ENCODE measurements around the gene TTC16.

TTC16 gene

GRCh38 chr9:127763918-127764384, 48.1 kb downstream of the TTC16 start:
- POLR2A ChIA-PET = interaction anchor here (1.5 to 2.7 kb wide), 2 partner anchors 19 to 21 kb away, joined by 6 to 11 read pairs; partner anchors contain the start of gene CDK9
- peaks cover 7 to 64% (median 29%) of the 10 kb centered on the region in 4 experiments for H3K36me3 ChIP-seq (ENCODE audit: control insufficient read depth in 4 of 4, insufficient read depth in 4 of 4, low read length in 3 of 4)
- H3K27me3 ChIP-seq (replicated peaks in 2 of 5; ENCODE audit: control insufficient read depth in 4 of 5, insufficient read depth in 5 of 5, low read length in 4 of 5) = no peaks in the 10 kb centered on the region
- no peak overlapping the region for H3K27ac ChIP-seq (ENCODE audit: insufficient read depth in 1 of 2, low read depth in 1 of 2, low read length in 2 of 2, poor library complexity in 1 of 2, severe bottlenecking in 2 of 2)
- H3K4me3 ChIP-seq (ENCODE audit: control insufficient read depth in 1 of 7, extremely low read depth in 1 of 7, insufficient read depth in 4 of 7, low read depth in 2 of 7, low read length in 6 of 7) = no peak overlapping the region
- 62% methylated on average over 7 of the region's 7 CpGs for WGBS (ENCODE audit: insufficient coverage)
- peak in 2 of 3 donors; percentile 41 to 53 for DNase-seq
- CTCF ChIA-PET = interaction anchor here (0.7 to 14.0 kb wide), 14 partner anchors 9 to 158 kb away, joined by 3 to 244 read pairs (median 5); partner anchors contain the start of genes CDK9 and SH2D3C
- no peaks in the 10 kb centered on the region for H3K9me3 ChIP-seq (ENCODE audit: control extremely low read depth in 1 of 5, control insufficient read depth in 4 of 5, insufficient read depth in 2 of 5, low read depth in 1 of 5, low read length in 4 of 5)
- peaks cover 2 to 52% (median 51%) of the 10 kb centered on the region in 4 experiments for H3K4me1 ChIP-seq (ENCODE audit: control extremely low read depth in 1 of 4, control insufficient read depth in 4 of 4, insufficient read depth in 4 of 4, low read length in 3 of 4)

GRCh38 chr9:127765418-127765817, 49.5 kb downstream of the TTC16 start:
- 100% methylated on average over 1 of the region's 1 CpG for WGBS (ENCODE audit: insufficient coverage)
- peaks cover 7 to 64% (median 22%) of the 10 kb centered on the region in 4 experiments for H3K36me3 ChIP-seq (ENCODE audit: control insufficient read depth in 4 of 4, insufficient read depth in 4 of 4, low read length in 3 of 4)
- H3K9me3 ChIP-seq (ENCODE audit: control extremely low read depth in 1 of 5, control insufficient read depth in 4 of 5, insufficient read depth in 2 of 5, low read depth in 1 of 5, low read length in 4 of 5) = no peaks in the 10 kb centered on the region
- no peak for DNase-seq
- POLR2A ChIA-PET = interaction anchor here (1.3 kb wide), 1 partner anchor 17 kb away, joined by 4 read pairs; no protein-coding TSS in a partner anchor
- no peak overlapping the region for H3K27ac ChIP-seq (ENCODE audit: insufficient read depth in 1 of 2, low read depth in 1 of 2, low read length in 2 of 2, poor library complexity in 1 of 2, severe bottlenecking in 2 of 2)
- H3K4me1 ChIP-seq (ENCODE audit: control extremely low read depth in 1 of 4, control insufficient read depth in 4 of 4, insufficient read depth in 4 of 4, low read length in 3 of 4) = peaks cover 4 to 66% (median 65%) of the 10 kb centered on the region in 4 experiments
- CTCF ChIA-PET = interaction anchor here (0.8 to 14.0 kb wide), 11 partner anchors 10 to 156 kb away, joined by 3 to 244 read pairs (median 8); partner anchors contain the start of genes CDK9, SH2D3C and TOR2A
- H3K27me3 ChIP-seq (replicated peaks in 2 of 5; ENCODE audit: control insufficient read depth in 4 of 5, insufficient read depth in 5 of 5, low read length in 4 of 5) = no peaks in the 10 kb centered on the region
- no peak overlapping the region for H3K4me3 ChIP-seq (ENCODE audit: control insufficient read depth in 1 of 7, extremely low read depth in 1 of 7, insufficient read depth in 4 of 7, low read depth in 2 of 7, low read length in 6 of 7)

- Histone ChIP-seq H3K27me3 (replicated peaks in 2 of 5; ENCODE audit: control insufficient read depth in 4 of 5, insufficient read depth in 5 of 5, low read length in 4 of 5) (no peaks in the 10 kb centered on the region), H3K27ac (ENCODE audit: insufficient read depth in 1 of 2, low read depth in 1 of 2, low read length in 2 of 2, poor library complexity in 1 of 2, severe bottlenecking in 2 of 2) (peak overlapping the region in 1 of 2 experiments; percentile 57), H3K4me1 (ENCODE audit: control extremely low read depth in 1 of 4, control insufficient read depth in 4 of 4, insufficient read depth in 4 of 4, low read length in 3 of 4) (peaks cover 6 to 72% (median 68%) of the 10 kb centered on the region in 4 experiments), H3K9me3 (ENCODE audit: control extremely low read depth in 1 of 5, control insufficient read depth in 4 of 5, insufficient read depth in 2 of 5, low read depth in 1 of 5, low read length in 4 of 5) (no peaks in the 10 kb centered on the region), H3K36me3 (ENCODE audit: control insufficient read depth in 4 of 4, insufficient read depth in 4 of 4, low read length in 3 of 4) (peaks cover 3 to 57% (median 18%) of the 10 kb centered on the region in 4 experiments), H3K4me3 (ENCODE audit: control insufficient read depth in 1 of 7, extremely low read depth in 1 of 7, insufficient read depth in 4 of 7, low read depth in 2 of 7, low read length in 6 of 7) (peak overlapping the region in 2 of 7 experiments; percentile 16 to 45)
- ChIA-PET POLR2A (no interaction called here), CTCF (interaction anchor here (1.0 to 14.0 kb wide), 12 partner anchors 8 to 154 kb away, joined by 3 to 244 read pairs (median 4); partner anchors contain the start of genes CDK9, SH2D3C and TOR2A)
- 0% methylated on average over 1 of the region's 3 CpGs for WGBS (ENCODE audit: insufficient coverage)
- no peak for DNase-seq
Measured at GRCh38 chr9:127767410-127767809, 51.5 kb downstream of the TTC16 start.

- Histone ChIP-seq H3K27me3 (replicated peaks in 2 of 5; ENCODE audit: control insufficient read depth in 4 of 5, insufficient read depth in 5 of 5, low read length in 4 of 5) (no peaks in the 10 kb centered on the region), H3K36me3 (ENCODE audit: control insufficient read depth in 4 of 4, insufficient read depth in 4 of 4, low read length in 3 of 4) (peaks cover 3 to 60% (median 21%) of the 10 kb centered on the region in 4 experiments), H3K4me1 (ENCODE audit: control extremely low read depth in 1 of 4, control insufficient read depth in 4 of 4, insufficient read depth in 4 of 4, low read length in 3 of 4) (peaks cover 6 to 67% (median 63%) of the 10 kb centered on the region in 4 experiments), H3K4me3 (ENCODE audit: control insufficient read depth in 1 of 7, extremely low read depth in 1 of 7, insufficient read depth in 4 of 7, low read depth in 2 of 7, low read length in 6 of 7) (peak overlapping the region in 2 of 7 experiments; percentile 16 to 45), H3K27ac (ENCODE audit: insufficient read depth in 1 of 2, low read depth in 1 of 2, low read length in 2 of 2, poor library complexity in 1 of 2, severe bottlenecking in 2 of 2) (peak overlapping the region; percentile 25 to 57), H3K9me3 (ENCODE audit: control extremely low read depth in 1 of 5, control insufficient read depth in 4 of 5, insufficient read depth in 2 of 5, low read depth in 1 of 5, low read length in 4 of 5) (no peaks in the 10 kb centered on the region)
- ChIA-PET CTCF (interaction anchor here (0.7 to 14.0 kb wide), 9 partner anchors 8 to 105 kb away, joined by 3 to 244 read pairs (median 3); partner anchors contain the start of genes CDK9, SH2D3C and TOR2A), POLR2A (no interaction called here)
- DNase-seq = no peak
- 83% methylated on average over 8 of the region's 13 CpGs for WGBS (ENCODE audit: insufficient coverage)
Measured at GRCh38 chr9:127767909-127768331, 52.0 kb downstream of the TTC16 start.

- Histone ChIP-seq H3K4me1 (ENCODE audit: control extremely low read depth in 1 of 4, control insufficient read depth in 4 of 4, insufficient read depth in 4 of 4, low read length in 3 of 4) (peaks cover 6 to 62% (median 61%) of the 10 kb centered on the region in 4 experiments), H3K9me3 (ENCODE audit: control extremely low read depth in 1 of 5, control insufficient read depth in 4 of 5, insufficient read depth in 2 of 5, low read depth in 1 of 5, low read length in 4 of 5) (no peaks in the 10 kb centered on the region), H3K4me3 (ENCODE audit: control insufficient read depth in 1 of 7, extremely low read depth in 1 of 7, insufficient read depth in 4 of 7, low read depth in 2 of 7, low read length in 6 of 7) (peak overlapping the region in 2 of 7 experiments; percentile 11 to 16), H3K27ac (ENCODE audit: insufficient read depth in 1 of 2, low read depth in 1 of 2, low read length in 2 of 2, poor library complexity in 1 of 2, severe bottlenecking in 2 of 2) (peak overlapping the region; percentile 25 to 57), H3K36me3 (ENCODE audit: control insufficient read depth in 4 of 4, insufficient read depth in 4 of 4, low read length in 3 of 4) (peaks cover 3 to 60% (median 24%) of the 10 kb centered on the region in 4 experiments), H3K27me3 (replicated peaks in 2 of 5; ENCODE audit: control insufficient read depth in 4 of 5, insufficient read depth in 5 of 5, low read length in 4 of 5) (no peaks in the 10 kb centered on the region)
- peak in 2 of 3 donors; percentile 34 to 38 for DNase-seq
- WGBS (ENCODE audit: insufficient coverage) = 70% methylated on average over 6 of the region's 8 CpGs
- ChIA-PET CTCF (interaction anchor here (1.2 to 14.0 kb wide), 5 partner anchors 9 to 107 kb away, joined by 4 to 244 read pairs (median 12); partner anchors contain the start of genes CDK9, SH2D3C and TOR2A), POLR2A (no interaction called here)
Measured at GRCh38 chr9:127768698-127769097, 52.8 kb downstream of the TTC16 start.

GRCh38 chr9:127769101-127769500, 53.2 kb downstream of the TTC16 start:
- ChIA-PET POLR2A (interaction anchor here (0.7 to 3.6 kb wide), 3 partner anchors 11 to 148 kb away, joined by 3 to 40 read pairs (median 13); partner anchors contain the start of gene SH2D3C), CTCF (interaction anchor here (1.2 to 14.0 kb wide), 6 partner anchors 10 to 151 kb away, joined by 4 to 244 read pairs (median 11); partner anchors contain the start of genes CDK9, SH2D3C and TOR2A)
- Histone ChIP-seq H3K27ac (ENCODE audit: insufficient read depth in 1 of 2, low read depth in 1 of 2, low read length in 2 of 2, poor library complexity in 1 of 2, severe bottlenecking in 2 of 2) (peak overlapping the region; percentile 25 to 57), H3K36me3 (ENCODE audit: control insufficient read depth in 4 of 4, insufficient read depth in 4 of 4, low read length in 3 of 4) (peaks cover 3 to 60% (median 26%) of the 10 kb centered on the region in 4 experiments), H3K4me3 (ENCODE audit: control insufficient read depth in 1 of 7, extremely low read depth in 1 of 7, insufficient read depth in 4 of 7, low read depth in 2 of 7, low read length in 6 of 7) (peak overlapping the region in 1 of 7 experiments; percentile 11), H3K4me1 (ENCODE audit: control extremely low read depth in 1 of 4, control insufficient read depth in 4 of 4, insufficient read depth in 4 of 4, low read length in 3 of 4) (peaks cover 6 to 62% (median 59%) of the 10 kb centered on the region in 4 experiments), H3K27me3 (replicated peaks in 2 of 5; ENCODE audit: control insufficient read depth in 4 of 5, insufficient read depth in 5 of 5, low read length in 4 of 5) (no peaks in the 10 kb centered on the region), H3K9me3 (ENCODE audit: control extremely low read depth in 1 of 5, control insufficient read depth in 4 of 5, insufficient read depth in 2 of 5, low read depth in 1 of 5, low read length in 4 of 5) (no peaks in the 10 kb centered on the region)
- DNase-seq = no peak
- WGBS (ENCODE audit: insufficient coverage) = no CpG with 5 or more reads among the region's 5 CpGs
